ENCODE measurements around the gene EIF3B. TPM values are rescaled to one million over a fixed set of nuclear protein-coding genes. Genes with fewer than 3 reads are reported as not detected.
"Not testable (repeated sequence)": the region's sequence is repeated elsewhere in the genome, so short reads cannot be mapped to it uniquely, and the experiment has no call there.

Gene EIF3B
- total RNA-seq, 1 donor from 2014 or later, result 120 TPM

GRCh38 chr7:2312267-2312929 lies 42.2 kb upstream of the EIF3B start:
- no peak for DNase-seq (ENCODE audit: low spot score)
- H3K27ac Mint-ChIP-seq (ENCODE audit: unreplicated experiment), result no peak overlapping the region
- peak overlapping the region; percentile 61 for H3K4me3 Mint-ChIP-seq (ENCODE audit: unreplicated experiment)
- TF ChIP-seq CTCF (IDR thresholded peaks at IDR 0.05), result no peak
- H3K4me1 Mint-ChIP-seq (ENCODE audit: low read depth), result peaks cover 38% of the 10 kb centered on the region
- no peaks in the 10 kb centered on the region for H3K27me3 Mint-ChIP-seq (ENCODE audit: low read depth)
- peaks cover 2% of the 10 kb centered on the region for H3K36me3 Mint-ChIP-seq (ENCODE audit: low read depth)
- H3K9me3 Mint-ChIP-seq (ENCODE audit: low read depth), result no peaks in the 10 kb centered on the region

GRCh38 chr7:2313450-2314208 lies 41.0 kb upstream of the EIF3B start:
- H3K4me1 Mint-ChIP-seq (ENCODE audit: low read depth), result peaks cover 35% of the 10 kb centered on the region
- no peaks in the 10 kb centered on the region for H3K27me3 Mint-ChIP-seq (ENCODE audit: low read depth)
- TF ChIP-seq CTCF (IDR thresholded peaks at IDR 0.05), result no peak
- H3K36me3 Mint-ChIP-seq (ENCODE audit: low read depth), result peaks cover 2% of the 10 kb centered on the region
- no peaks in the 10 kb centered on the region for H3K9me3 Mint-ChIP-seq (ENCODE audit: low read depth)
- peak overlapping the region; percentile 91 for H3K27ac Mint-ChIP-seq (ENCODE audit: unreplicated experiment)
- DNase-seq (ENCODE audit: low spot score), result no peak
- H3K4me3 Mint-ChIP-seq (ENCODE audit: unreplicated experiment), result no peak overlapping the region

- DNase-seq (ENCODE audit: low spot score), result peak; percentile 96
- no peak within 1 kb of the TSS for H3K4me3 Mint-ChIP-seq (ENCODE audit: unreplicated experiment)
- peaks cover 35% of the 10 kb centered on the region for H3K4me1 Mint-ChIP-seq (ENCODE audit: low read depth)
- H3K36me3 Mint-ChIP-seq (ENCODE audit: low read depth), result peaks cover 2% of the 10 kb centered on the region
- H3K27ac Mint-ChIP-seq (ENCODE audit: unreplicated experiment), result peak within 1 kb of the TSS; percentile 91
- H3K9me3 Mint-ChIP-seq (ENCODE audit: low read depth), result no peaks in the 10 kb centered on the region
- TF ChIP-seq CTCF (IDR thresholded peaks at IDR 0.05), result no peak
- H3K27me3 Mint-ChIP-seq (ENCODE audit: low read depth), result no peaks in the 10 kb centered on the region
Measured at GRCh38 chr7:2314209-2314955, 40.2 kb upstream of the EIF3B start, which contains the start of gene SNX8. SNX8 (minus strand) TSS chr7:2314441; CDS start chr7:2314421, 20 bp downstream.

- H3K4me3 Mint-ChIP-seq (ENCODE audit: unreplicated experiment); H3K27ac Mint-ChIP-seq (ENCODE audit: unreplicated experiment); H3K36me3 Mint-ChIP-seq (ENCODE audit: low read depth); DNase-seq (ENCODE audit: low spot score); H3K9me3 Mint-ChIP-seq (ENCODE audit: low read depth); H3K27me3 Mint-ChIP-seq (ENCODE audit: low read depth): not testable (repeated sequence)
- H3K4me1 Mint-ChIP-seq (ENCODE audit: low read depth), result peaks cover 29% of the 10 kb centered on the region
Measured at GRCh38 chr7:2314956-2315530, 39.6 kb upstream of the EIF3B start.

- Mint-ChIP-seq H3K9me3 (ENCODE audit: low read depth) (no peaks in the 10 kb centered on the region), H3K36me3 (ENCODE audit: low read depth) (no peaks in the 10 kb centered on the region), H3K4me1 (ENCODE audit: low read depth) (peaks cover 24% of the 10 kb centered on the region), H3K27me3 (ENCODE audit: low read depth) (no peaks in the 10 kb centered on the region), H3K4me3 (ENCODE audit: unreplicated experiment) (no peak overlapping the region), H3K27ac (ENCODE audit: unreplicated experiment) (no peak overlapping the region)
- DNase-seq (ENCODE audit: low spot score), result no peak
- TF ChIP-seq CTCF (IDR thresholded peaks at IDR 0.05), result no peak
Measured at GRCh38 chr7:2315787-2316186, 38.8 kb upstream of the EIF3B start.

Measured in chondrocyte (in vitro differentiated cells).